ENCODE measurements around the gene F8A2. TPM values are rescaled to one million over a fixed set of nuclear protein-coding genes. Genes with fewer than 3 reads are reported as not detected.
"Not testable (repeated sequence)": the region's sequence is repeated elsewhere in the genome, so short reads cannot be mapped to it uniquely, and the experiment has no call there.

Gene F8A2
- not detected for total RNA-seq

- H3K9me3 Mint-ChIP-seq (ENCODE audit: low read depth); intact Hi-C loops (cut with DNase I, micrococcal nuclease); POLR2A ChIA-PET; CTCF ChIA-PET; H3K27me3 Mint-ChIP-seq; H3K4me3 Mint-ChIP-seq; H3K36me3 Mint-ChIP-seq (ENCODE audit: low read depth); H3K4me1 Mint-ChIP-seq; DNase-seq; H3K27ac Mint-ChIP-seq: not testable (repeated sequence)
- ATAC-seq, result peak; percentile 81
Measured at GRCh38 chrX:155381843-155382528, at the start of gene F8A2. Gene F8A2, plus strand, starts transcription at chrX:155382095. Its CDS starts 20 bp downstream, at chrX:155382115.

- Mint-ChIP-seq H3K9me3 (ENCODE audit: low read depth) (no peaks in the 10 kb centered on the region), H3K27me3 (peaks cover 4% of the 10 kb centered on the region), H3K27ac (no peak overlapping the region), H3K4me1 (peaks cover 15% of the 10 kb centered on the region), H3K36me3 (ENCODE audit: low read depth) (no peaks in the 10 kb centered on the region), H3K4me3 (no peak overlapping the region)
- ChIA-PET CTCF (no interaction called here), POLR2A (no interaction called here)
- DNase-seq (no peak), ATAC-seq (no peak)
- intact Hi-C loops (cut with DNase I, micrococcal nuclease), result no loop called here
Measured at GRCh38 chrX:155333544-155334100, 48.3 kb upstream of the F8A2 start.

GRCh38 chrX:155334486-155335336 lies 47.2 kb upstream of the F8A2 start, which contains the start of gene CLIC2:
Gene CLIC2, minus strand, starts transcription at chrX:155334614. Its CDS starts 187 bp downstream, at chrX:155334427.
- H3K27me3 Mint-ChIP-seq, result peaks cover 4% of the 10 kb centered on the region
- H3K9me3 Mint-ChIP-seq (ENCODE audit: low read depth), result no peaks in the 10 kb centered on the region
- ATAC-seq, result peak; percentile 93
- no peaks in the 10 kb centered on the region for H3K36me3 Mint-ChIP-seq (ENCODE audit: low read depth)
- intact Hi-C loops (cut with DNase I, micrococcal nuclease), result no loop called here
- no peak within 1 kb of the TSS for H3K27ac Mint-ChIP-seq
- DNase-seq, result peak; percentile 13
- no peak within 1 kb of the TSS for H3K4me3 Mint-ChIP-seq
- POLR2A ChIA-PET, result no interaction called here
- H3K4me1 Mint-ChIP-seq, result peaks cover 15% of the 10 kb centered on the region
- CTCF ChIA-PET, result no interaction called here

- POLR2A ChIA-PET; intact Hi-C loops (cut with DNase I, micrococcal nuclease): not testable (repeated sequence)
Measured at GRCh38 chrX:155335337-155335712, 46.6 kb upstream of the F8A2 start.

GRCh38 chrX:155345689-155346088 lies 36.2 kb upstream of the F8A2 start:
- ATAC-seq; H3K27ac Mint-ChIP-seq; H3K4me1 Mint-ChIP-seq; DNase-seq; H3K9me3 Mint-ChIP-seq (ENCODE audit: low read depth); H3K27me3 Mint-ChIP-seq; POLR2A ChIA-PET; H3K4me3 Mint-ChIP-seq; CTCF ChIA-PET; H3K36me3 Mint-ChIP-seq (ENCODE audit: low read depth); intact Hi-C loops (cut with DNase I, micrococcal nuclease): not testable (repeated sequence)

More at GRCh38 chrX:155335337-155335712, 46.6 kb upstream of the F8A2 start:
- H3K9me3 Mint-ChIP-seq (ENCODE audit: low read depth); CTCF ChIA-PET; H3K27me3 Mint-ChIP-seq; H3K36me3 Mint-ChIP-seq (ENCODE audit: low read depth); H3K27ac Mint-ChIP-seq; ATAC-seq; DNase-seq; H3K4me3 Mint-ChIP-seq: not testable (repeated sequence)
- H3K4me1 Mint-ChIP-seq, result peaks cover 15% of the 10 kb centered on the region

GRCh38 chrX:155349448-155349847 lies 32.4 kb upstream of the F8A2 start:
- H3K4me1 Mint-ChIP-seq; H3K27me3 Mint-ChIP-seq; DNase-seq; H3K36me3 Mint-ChIP-seq (ENCODE audit: low read depth); H3K27ac Mint-ChIP-seq; POLR2A ChIA-PET; CTCF ChIA-PET; H3K9me3 Mint-ChIP-seq (ENCODE audit: low read depth); intact Hi-C loops (cut with DNase I, micrococcal nuclease); ATAC-seq; H3K4me3 Mint-ChIP-seq: not testable (repeated sequence)

GRCh38 chrX:155363712-155364111 lies 18.2 kb upstream of the F8A2 start:
- H3K9me3 Mint-ChIP-seq (ENCODE audit: low read depth); H3K27ac Mint-ChIP-seq; CTCF ChIA-PET; DNase-seq; intact Hi-C loops (cut with DNase I, micrococcal nuclease); H3K4me3 Mint-ChIP-seq; POLR2A ChIA-PET; H3K27me3 Mint-ChIP-seq; H3K4me1 Mint-ChIP-seq; H3K36me3 Mint-ChIP-seq (ENCODE audit: low read depth): not testable (repeated sequence)
- peak; percentile 72 for ATAC-seq

- H3K9me3 Mint-ChIP-seq (ENCODE audit: low read depth); H3K27me3 Mint-ChIP-seq; CTCF ChIA-PET; DNase-seq; H3K27ac Mint-ChIP-seq; POLR2A ChIA-PET; H3K36me3 Mint-ChIP-seq (ENCODE audit: low read depth); H3K4me3 Mint-ChIP-seq; intact Hi-C loops (cut with DNase I, micrococcal nuclease); H3K4me1 Mint-ChIP-seq: not testable (repeated sequence)
- peak; percentile 78 for ATAC-seq
Measured at GRCh38 chrX:155373777-155374458, 8.0 kb upstream of the F8A2 start.

GRCh38 chrX:155379802-155380201 lies 2.1 kb upstream of the F8A2 start:
- H3K4me1 Mint-ChIP-seq; H3K4me3 Mint-ChIP-seq; CTCF ChIA-PET; DNase-seq; H3K27me3 Mint-ChIP-seq; H3K27ac Mint-ChIP-seq; H3K36me3 Mint-ChIP-seq (ENCODE audit: low read depth); intact Hi-C loops (cut with DNase I, micrococcal nuclease); POLR2A ChIA-PET; H3K9me3 Mint-ChIP-seq (ENCODE audit: low read depth): not testable (repeated sequence)
- peak; percentile 46 for ATAC-seq

GRCh38 chrX:155382529-155382967 lies 653 bp downstream of the F8A2 start:
- H3K9me3 Mint-ChIP-seq (ENCODE audit: low read depth); CTCF ChIA-PET; H3K27ac Mint-ChIP-seq: not testable (repeated sequence)

GRCh38 chrX:155389634-155390033 lies 7.7 kb downstream of the F8A2 start:
- H3K36me3 Mint-ChIP-seq (ENCODE audit: low read depth), result peaks cover 27% of the 10 kb centered on the region
- peaks cover 4% of the 10 kb centered on the region for H3K9me3 Mint-ChIP-seq (ENCODE audit: low read depth)
- H3K4me1 Mint-ChIP-seq, result peaks cover 31% of the 10 kb centered on the region
- ChIA-PET CTCF (no interaction called here), POLR2A (no interaction called here)
- H3K27me3 Mint-ChIP-seq, result no peaks in the 10 kb centered on the region
- no peak overlapping the region for H3K4me3 Mint-ChIP-seq
- no peak for ATAC-seq
- intact Hi-C loops (cut with DNase I, micrococcal nuclease), result no loop called here
- DNase-seq, result no peak
- H3K27ac Mint-ChIP-seq, result no peak overlapping the region

More at GRCh38 chrX:155382529-155382967, 653 bp downstream of the F8A2 start:
- H3K27me3 Mint-ChIP-seq; intact Hi-C loops (cut with DNase I, micrococcal nuclease); H3K4me3 Mint-ChIP-seq; DNase-seq; POLR2A ChIA-PET; H3K36me3 Mint-ChIP-seq (ENCODE audit: low read depth): not testable (repeated sequence)
- peak; percentile 42 for ATAC-seq
- H3K4me1 Mint-ChIP-seq, result peaks cover 11% of the 10 kb centered on the region

Data from activated CD4-positive, alpha-beta T cell treated with anti-CD3 and anti-CD28 coated beads for 36 hours (primary cell).